ENCODE data around the gene USP26.
"Not testable (repeated sequence)": the region's sequence is repeated elsewhere in the genome, so short reads cannot be mapped to it uniquely, and the experiment has no call there.

- TF ChIP-seq CTCF (IDR thresholded peaks at IDR 0.05; ENCODE audit: insufficient read depth, low read depth, low read length); EZH2 (IDR thresholded peaks at IDR 0.05; ENCODE audit: insufficient read depth, low read length): not testable (repeated sequence)
Observed at GRCh38 chrX:132980035-132980434, 116.9 kb downstream of the USP26 start.

All from astrocyte (in vitro differentiated cells and primary cell).